GM18519 (cell line): ENCODE measurements around the gene SHC2.
A peak's percentile ranks its signal among the peaks of the same experiment; 100 is the strongest.

Source experiments
- ATAC-seq: cut with Tn5 transposase; IDR thresholded peaks from one replicate; pipeline ENCODE4 v1.9.1; 2021; ENCODE audit warnings: mild to moderate bottlenecking, moderate library complexity; ENCODE audit not compliant: unreplicated experiment, low FRiP score

The SHC2 gene, protein sequence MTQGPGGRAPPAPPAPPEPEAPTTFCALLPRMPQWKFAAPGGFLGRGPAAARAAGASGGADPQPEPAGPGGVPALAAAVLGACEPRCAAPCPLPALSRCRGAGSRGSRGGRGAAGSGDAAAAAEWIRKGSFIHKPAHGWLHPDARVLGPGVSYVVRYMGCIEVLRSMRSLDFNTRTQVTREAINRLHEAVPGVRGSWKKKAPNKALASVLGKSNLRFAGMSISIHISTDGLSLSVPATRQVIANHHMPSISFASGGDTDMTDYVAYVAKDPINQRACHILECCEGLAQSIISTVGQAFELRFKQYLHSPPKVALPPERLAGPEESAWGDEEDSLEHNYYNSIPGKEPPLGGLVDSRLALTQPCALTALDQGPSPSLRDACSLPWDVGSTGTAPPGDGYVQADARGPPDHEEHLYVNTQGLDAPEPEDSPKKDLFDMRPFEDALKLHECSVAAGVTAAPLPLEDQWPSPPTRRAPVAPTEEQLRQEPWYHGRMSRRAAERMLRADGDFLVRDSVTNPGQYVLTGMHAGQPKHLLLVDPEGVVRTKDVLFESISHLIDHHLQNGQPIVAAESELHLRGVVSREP

DNA sequence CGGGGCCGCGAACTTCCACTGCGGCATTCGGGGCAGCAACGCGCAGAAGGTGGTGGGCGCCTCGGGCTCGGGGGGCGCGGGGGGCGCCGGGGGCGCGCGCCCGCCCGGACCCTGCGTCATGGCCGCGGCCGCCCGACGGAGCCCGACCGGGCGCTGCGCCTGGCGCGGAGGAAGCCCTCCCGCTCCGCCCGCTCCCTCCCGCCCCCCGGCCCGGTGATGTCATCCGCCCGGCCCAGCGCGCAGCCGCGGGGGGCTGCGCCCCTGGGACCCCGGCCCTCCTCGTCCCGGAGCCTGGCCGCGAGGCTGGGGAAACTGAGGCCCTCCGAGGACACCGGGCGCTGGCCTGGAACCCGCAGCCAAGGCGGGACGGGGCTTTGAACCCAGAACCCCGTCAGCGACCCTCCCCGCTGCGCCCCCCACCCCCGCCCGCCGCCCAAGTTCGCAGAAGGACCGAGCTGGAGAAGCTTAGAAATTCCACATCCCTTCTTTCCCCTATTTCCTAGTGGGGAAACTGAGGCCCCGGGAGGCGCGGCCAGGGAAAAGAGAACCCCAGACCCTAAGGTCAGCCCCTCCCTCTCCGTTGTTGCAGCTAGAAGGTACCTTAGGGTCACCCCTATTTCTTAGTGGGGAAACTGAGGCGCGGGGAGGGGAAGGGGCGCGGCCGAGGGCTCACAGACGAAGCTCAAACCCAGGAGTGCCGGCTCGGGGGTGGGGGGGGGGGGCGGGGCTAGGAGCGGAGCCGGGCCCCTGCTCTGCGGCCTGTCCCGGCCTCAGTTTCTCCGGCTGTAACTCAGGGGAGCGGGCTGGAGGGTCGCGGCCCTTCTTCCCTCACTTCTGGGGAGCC is at the start of gene SHC2:
SHC2 (minus strand) TSS at position 157 of the 844 bp plus-strand sequence; CDS start at position 120, 37 bp downstream.
- ATAC-seq = no peak

DNA sequence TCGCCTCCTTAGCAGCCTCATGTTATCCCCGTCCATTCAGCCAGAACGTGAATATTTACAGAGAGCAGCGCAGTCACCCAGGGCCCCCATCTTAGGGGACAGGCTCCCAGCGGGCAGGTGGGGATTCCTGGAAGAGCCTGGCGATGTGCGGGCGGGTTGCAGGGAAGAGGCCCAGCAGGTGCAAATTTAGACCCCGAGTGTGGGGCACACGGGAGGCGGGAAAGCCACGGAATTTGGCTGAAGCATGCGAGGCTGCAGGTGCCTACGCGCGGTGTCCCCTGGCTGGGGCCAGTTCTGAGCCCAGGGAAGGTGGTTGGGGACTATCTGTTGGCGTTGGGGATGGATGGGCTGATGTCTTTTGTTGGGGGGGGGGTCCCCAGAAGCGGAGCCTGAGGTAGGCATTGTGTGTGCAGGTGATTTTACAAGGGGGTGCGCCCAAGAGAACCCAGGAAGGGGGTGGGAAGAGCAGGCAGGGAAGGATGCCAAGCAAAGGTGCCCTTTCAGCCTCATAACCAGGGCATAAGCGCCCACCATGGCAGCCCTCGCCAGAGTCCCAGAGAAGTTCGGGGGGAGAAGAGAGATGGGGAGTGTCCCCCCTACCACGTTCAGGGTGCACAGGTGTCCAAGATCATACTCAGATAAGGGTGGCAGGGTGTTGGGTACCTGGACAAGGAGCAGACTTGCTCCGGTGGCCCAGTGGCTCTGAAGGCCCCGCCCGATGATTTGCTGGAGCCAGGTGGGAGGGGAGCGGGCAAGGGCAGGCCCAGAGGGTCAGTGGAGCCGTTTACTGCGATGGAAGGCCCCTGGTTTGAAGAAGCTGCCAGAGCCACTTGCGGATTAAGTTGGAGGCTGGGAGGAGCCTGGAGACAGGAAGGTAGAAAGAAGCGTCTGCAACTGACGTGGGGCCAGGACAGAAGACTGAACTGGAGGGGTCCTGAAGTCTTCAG is 47.6 kb upstream of the SHC2 start:
- ATAC-seq = no peak

DNA sequence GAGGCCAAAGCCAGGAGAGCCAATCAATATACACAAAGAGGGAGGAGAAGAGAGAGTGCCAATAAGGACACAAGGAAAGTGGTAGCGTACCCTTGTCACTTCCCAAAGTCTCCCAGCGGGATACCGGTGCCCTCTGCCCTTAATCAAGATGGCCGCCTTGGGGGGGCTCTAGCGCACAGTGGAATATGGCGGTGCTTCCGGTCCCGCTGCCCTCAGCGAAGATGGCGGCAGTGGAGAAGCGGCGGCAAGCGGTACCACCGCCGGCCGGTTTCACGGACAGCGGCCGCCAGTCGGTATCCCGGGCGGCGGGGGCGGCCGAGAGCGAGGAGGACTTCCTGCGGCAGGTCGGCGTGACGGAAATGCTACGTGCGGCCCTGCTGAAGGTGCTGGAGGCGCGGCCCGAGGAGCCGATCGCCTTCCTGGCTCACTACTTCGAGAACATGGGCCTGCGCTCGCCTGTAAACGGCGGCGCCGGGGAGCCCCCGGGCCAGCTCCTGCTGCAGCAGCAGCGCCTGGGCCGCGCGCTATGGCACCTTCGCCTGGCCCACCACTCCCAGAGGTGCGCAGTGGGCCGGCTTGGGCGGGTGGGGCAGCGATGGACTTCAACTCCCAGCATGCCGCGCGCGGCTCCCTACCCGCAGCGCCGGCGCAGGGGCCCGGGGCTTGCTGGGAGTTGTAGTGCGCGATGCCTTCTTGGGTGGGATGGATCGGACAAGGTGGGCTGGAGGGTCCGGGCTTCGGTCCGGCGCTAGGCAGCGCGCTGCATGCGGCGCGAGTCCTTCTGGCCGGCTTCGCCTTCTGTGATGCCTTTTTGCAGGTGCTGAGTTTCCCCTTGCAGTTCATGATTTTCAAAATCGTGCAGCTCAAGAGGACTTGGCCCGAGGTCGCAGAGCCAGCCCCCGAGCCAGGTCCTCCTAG is 46.7 kb upstream of the SHC2 start, which contains the start of gene TPGS1:
TPGS1 (plus strand) TSS at position 212 of the 918 bp plus-strand sequence; CDS start at position 222, 10 bp downstream.
- ATAC-seq = peak; percentile 33

DNA sequence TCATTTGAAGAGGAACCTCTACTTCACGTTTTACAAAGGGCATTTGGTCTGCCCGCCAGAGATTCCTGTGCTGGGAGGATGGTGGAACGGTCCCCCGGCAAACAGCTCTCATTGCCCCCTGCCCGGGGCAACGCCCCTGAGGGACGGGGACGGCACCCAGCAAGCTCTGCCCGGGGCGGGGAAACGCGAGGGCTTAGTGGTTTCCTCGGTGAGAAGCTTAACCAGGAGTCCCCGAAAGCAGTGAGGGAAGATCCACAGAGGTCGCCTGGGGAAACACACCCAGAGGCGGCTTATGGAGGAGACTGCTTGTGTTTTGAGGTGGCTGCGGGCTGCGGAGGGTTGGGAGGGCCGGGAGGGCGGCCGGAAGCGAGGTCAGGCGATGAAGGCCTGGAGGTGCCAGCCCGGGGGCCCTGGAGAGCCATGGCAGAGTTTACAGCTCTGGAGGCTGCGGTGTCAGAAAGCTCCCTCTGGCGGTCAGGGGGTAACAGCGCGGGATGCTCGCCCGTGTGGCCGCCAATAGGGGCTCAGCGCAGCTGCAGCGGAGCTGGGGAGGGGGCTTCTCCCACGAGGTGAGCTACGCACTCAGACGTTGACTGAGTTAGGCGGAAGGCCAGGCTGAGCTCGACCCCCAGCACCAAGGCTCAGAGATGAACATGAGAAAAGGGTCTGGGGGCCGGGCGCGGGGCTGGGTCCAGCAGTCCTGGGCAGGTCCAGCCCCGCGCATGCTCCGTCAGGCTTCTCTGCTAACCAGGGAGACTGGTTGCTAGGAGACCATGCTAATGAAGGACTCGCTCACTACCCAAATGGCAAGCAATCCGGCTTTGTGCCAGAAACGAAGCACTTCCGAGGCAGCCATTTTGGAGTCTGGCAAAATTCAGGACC is 45.8 kb upstream of the SHC2 start:
- ATAC-seq = peak; percentile 37

DNA sequence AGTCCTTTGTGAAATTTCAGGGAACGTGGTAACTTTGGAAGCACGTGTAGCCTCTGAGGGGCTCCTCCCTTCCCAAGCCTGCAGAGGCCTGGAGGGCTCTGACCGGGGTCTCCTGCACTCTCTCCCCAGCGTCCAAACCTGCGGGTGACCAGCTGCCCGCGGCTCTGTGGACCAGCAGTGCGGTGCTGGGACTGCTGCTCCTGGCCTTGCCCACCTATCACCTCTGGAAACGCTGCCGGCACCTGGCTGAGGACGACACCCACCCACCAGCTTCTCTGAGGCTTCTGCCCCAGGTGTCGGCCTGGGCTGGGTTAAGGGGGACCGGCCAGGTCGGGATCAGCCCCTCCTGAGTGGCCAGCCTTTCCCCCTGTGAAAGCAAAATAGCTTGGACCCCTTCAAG is 43.8 kb upstream of the SHC2 start:
- no peak for ATAC-seq

DNA sequence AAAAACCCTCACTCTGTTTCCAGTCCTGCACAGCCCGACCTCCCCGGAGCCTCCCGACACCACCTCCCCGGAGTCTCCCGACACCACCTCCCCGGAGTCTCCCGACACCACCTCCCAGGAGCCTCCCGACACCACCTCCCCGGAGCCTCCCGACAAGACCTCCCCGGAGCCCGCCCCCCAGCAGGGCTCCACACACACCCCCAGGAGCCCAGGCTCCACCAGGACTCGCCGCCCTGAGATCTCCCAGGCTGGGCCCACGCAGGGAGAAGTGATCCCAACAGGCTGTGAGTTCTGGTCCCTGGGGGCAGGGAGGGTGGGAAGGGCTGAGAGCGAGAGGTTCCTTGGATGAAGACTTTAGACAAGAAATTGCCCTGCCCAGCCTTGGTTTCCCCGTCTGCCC is 40.8 kb upstream of the SHC2 start:
- no peak for ATAC-seq

DNA sequence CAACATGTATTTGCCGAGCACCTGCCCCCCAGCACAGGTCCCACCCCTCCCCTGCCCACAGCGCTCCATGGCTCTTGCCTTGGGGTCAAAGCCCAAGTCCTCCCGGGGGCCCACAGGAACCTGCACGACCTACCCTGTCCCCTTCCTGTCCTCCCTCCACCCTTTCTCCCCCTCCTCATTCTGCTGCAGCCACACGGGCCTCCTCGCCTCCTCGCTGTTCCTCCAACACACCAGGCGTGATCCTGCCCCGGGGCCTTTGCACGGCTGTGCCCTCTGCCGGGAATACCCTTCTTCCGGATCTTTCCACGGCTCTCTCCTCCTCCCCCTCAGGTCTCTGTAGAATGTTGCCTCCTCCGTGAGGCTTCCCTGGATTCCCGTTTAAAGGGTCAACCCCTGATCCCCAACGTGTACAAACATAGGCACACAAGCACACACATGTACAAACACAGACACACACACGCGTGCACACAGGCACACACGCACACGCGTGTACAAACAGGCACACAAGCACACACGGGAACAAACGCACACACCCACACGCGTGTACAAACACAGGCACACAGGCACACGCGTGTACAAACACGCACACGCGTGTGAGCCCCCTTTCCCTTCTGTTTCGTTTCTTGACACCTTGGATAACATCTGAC is 38.3 kb upstream of the SHC2 start:
- ATAC-seq = no peak

DNA sequence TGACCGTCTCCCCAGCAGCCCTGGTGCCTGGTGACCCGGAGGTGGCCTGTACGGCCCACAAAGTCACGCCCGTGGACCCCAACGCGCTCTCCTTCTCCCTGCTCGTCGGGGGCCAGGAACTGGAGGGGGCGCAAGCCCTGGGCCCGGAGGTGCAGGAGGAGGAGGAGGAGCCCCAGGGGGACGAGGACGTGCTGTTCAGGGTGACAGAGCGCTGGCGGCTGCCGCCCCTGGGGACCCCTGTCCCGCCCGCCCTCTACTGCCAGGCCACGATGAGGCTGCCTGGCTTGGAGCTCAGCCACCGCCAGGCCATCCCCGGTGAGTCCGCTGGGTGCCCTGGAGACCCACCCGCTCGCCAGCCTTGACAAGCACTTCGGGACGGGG is 37.7 kb upstream of the SHC2 start:
- ATAC-seq = no peak

DNA sequence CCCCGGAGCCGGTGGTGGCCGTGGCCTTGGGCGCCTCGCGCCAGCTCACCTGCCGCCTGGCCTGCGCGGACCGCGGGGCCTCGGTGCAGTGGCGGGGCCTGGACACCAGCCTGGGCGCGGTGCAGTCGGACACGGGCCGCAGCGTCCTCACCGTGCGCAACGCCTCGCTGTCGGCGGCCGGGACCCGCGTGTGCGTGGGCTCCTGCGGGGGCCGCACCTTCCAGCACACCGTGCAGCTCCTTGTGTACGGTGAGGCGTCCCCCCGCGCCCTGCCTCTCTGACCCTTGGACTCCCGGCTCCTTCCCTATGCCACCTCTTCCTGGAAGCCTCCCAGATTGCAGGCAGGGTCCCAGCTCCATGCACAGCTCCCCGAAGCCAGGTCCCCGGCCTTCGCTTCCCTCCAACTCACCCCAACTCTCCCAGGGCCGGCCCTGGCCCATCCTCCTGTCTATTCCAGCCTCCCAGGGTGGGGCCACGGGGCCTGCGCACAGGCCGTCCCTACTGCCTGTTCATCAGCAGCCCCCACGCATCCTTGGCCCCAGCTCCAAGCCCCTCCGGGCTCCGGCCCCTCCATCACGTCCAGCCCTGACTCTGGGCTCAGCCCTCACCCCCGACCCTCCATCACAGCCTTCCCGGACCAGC is 37.2 kb upstream of the SHC2 start:
- no peak for ATAC-seq

DNA sequence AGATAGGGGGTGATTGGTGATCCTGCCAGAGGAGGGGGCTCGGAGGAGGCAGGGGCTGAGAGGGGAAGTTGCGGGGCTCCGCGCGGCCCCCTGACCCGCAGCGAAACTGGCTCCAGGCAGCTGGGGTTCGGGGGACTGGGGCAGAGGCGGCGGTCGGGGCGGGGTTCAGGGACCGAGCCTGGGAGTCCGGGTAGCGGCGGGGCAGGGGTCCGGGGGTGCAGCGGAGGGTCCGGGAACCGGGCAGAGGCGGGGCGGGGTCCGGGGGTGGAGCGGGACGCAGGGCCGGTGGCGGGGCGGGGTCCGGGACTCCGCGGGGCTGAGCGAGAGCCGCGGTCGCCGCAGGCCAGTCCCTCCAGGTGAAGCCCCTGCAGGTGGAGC is 36.6 kb upstream of the SHC2 start:
- ATAC-seq = no peak

DNA sequence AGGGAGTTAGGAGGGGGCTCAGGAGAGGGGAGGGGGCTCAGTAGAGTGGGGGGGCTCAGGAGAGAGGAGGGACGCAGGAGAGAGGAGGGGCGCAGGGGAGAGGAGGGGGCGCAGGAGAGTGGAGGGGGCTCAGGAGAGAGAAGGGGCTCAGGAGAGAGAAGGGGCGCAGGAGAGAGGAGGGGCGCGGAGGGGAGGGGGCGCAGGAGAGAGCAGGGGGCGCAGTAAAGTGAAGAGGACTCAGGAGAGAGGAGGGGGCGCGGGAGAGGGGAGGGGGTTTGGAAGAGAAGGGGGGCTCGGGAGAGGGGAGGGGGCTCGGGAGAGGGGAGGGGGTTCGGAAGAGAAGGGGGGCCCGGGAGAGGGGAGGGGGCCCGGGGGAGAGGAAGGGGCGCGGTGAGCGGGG is 36.2 kb upstream of the SHC2 start:
- ATAC-seq = no peak

DNA sequence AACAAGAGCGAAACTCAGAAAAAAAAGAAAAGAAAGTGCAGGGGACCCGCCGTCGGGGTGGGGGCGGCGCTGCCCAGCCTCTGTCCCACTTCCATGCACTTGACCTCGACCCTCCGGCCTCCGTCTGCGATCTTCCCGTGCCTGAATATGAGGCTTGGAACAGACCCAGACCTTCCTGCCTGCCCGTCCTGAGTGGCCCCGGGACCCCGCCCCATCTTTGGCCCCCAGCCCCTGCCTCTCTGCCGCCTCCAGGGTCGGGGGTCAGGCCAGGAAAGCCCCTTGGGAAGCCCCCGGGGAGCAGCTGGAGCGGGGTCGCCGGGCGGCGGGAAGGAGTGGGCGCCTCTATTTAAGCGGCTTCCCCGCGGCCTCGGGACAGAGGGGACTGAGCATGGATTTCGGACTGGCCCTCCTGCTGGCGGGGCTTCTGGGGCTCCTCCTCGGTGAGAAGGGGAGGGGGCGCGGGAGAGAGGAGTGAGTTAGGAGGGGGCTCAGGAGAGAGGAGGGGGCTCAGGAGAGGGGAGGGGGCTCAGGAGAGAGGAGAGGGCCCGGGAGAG is 35.4 kb upstream of the SHC2 start, which contains the start of gene MADCAM1:
MADCAM1 (plus strand) TSS at position 375 of the 554 bp plus-strand sequence; CDS start at position 389, 14 bp downstream.
- ATAC-seq = no peak

DNA sequence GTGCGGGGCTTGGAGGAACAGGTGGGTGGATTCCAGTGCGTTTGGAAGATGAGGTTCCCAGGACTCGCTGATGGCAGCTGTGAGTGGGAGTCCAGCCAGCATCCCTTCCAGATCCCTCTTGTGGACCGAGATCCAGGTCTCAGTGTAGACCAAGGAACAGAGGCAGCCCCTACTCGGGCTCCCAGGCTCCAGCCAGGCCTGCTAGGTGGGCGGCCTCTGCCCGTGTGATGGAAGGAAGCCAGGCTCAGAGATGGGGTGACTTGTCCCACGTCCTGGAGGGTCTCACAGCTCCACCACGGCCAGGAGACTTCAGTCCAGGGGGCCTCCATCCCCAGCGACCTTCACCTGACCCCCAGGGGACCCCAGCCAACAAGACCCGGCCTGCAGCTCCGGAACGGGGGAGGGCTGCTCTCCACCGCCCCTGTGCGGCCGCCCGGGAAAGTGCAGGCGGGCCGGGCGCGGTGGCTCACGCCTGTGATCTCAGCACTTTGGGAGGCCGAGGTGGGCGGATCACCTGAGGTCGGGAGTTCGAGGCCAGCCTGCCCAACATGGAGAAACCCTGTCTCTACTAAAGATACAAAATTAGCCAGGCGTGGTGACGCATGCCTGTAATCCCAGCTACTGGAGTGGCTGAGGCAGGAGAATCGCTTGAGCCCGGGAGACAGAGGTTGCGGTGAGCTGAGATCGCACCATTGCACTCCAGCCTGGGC is 34.7 kb upstream of the SHC2 start:
- ATAC-seq = no peak

DNA sequence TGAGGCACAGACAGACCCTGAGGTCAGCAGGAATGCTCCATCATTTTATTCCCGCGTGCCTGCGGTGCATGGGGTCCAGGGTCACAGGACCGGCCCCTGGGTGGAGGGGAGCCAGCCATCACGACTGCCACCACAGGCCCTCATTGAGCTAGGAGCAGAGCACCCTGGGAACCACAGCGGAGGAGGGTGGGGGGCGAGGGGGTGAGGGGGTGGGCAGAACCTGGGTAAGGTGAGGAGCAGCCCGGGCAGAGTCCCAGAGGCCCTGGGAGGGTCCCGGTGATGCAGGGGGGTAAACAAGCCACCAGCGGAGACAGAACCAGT is 34.2 kb upstream of the SHC2 start:
- no peak for ATAC-seq

DNA sequence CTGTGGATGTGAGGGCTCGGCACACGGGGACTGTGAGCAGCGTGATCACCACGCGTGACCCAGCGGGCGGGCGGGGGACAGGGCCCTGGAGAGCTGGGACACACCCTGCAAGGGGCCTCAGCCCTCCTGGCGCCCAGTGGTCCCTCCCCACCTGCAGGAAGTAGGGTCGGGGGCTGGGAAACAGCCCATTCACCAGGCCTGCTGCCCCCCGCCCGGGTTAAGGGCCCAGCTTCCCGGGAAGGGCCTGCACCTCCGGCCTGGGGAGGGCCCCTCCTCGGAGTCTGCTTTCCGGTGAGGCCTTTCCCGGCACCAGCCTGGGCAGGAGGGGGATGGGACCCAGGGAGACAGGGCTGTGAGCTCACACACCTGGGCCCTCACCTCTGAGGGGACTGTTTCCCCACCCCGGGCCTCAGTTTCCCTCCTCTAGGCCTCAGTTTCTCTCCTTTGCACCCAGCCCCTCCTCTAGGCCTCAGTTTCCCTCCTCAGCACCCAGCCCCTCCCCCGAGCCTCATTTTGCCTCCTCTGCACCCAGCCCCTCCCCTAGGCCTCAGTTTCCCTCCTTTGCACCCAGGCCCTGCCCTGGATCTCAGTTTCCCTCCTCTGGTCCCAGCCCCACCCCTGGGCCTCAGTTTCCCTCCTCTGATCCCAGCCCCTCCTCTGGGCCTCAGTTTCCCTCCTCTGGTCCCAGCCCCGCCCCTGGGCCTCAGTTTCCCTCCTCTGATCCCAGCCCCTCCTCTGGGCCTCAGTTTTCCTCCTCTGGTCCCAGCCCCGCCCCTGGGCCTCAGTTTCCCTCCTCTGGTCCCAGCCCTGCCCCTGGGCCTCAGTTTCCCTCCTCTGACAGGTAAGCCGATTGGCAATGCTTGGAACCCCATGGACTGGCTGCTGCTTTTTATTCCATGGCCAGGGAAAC is 33.6 kb upstream of the SHC2 start:
- no peak for ATAC-seq
